ENCODE results near the gene C1orf115.

- TF ChIP-seq EP300 (IDR thresholded peaks at IDR 0.05) (no peak), CTCF (IDR thresholded peaks at IDR 0.05) (no peak), POLR2A (IDR thresholded peaks at IDR 0.05) (no peak), POLR2AphosphoS5 (IDR thresholded peaks at IDR 0.05) (no peak)
Measured at GRCh38 chr1:220689666-220690065, 497 bp upstream of the C1orf115 start.

Measured in stomach (tissue), 4 donors.